K562 (cell line): Measurements from ENCODE around the gene GULP1. TPM values are rescaled to one million over a fixed set of nuclear protein-coding genes. Genes with fewer than 3 reads are reported as not detected.

ENCODE experiments used
- ATAC-seq: fragments of 200-7000 bp; cut with Tn5 transposase; 3 replicates; pipeline ENCODE4 v1.9.1; 2020; ENCODE audit warnings: moderate library complexity
- BruUV-seq: library from RNA; stranded (reverse); fragments of 400-500 nt; replicated peaks from 2 replicates; lab custom pipeline; 2021; lab: Mats Ljungman, UMichigan
- CTCF ChIA-PET: fragments of 300-600 bp; formaldehyde crosslinking; extraction: SDS; loops from one replicate; lab custom pipeline; 2021; ENCODE audit warnings: low intra/inter-chr PET ratio; lab: Yijun Ruan, JAX
- POLR2A ChIA-PET: fragments of 300-600, 350-650 bp; sonication (Branson Sonifier 250); formaldehyde crosslinking; extraction: SDS; loops from one replicate; lab custom pipeline; 2021; ENCODE audit warnings: antibody characterized with exemption, inconsistent platforms; lab: Yijun Ruan, JAX
- DNase-seq, 4 experiments: peaks; one replicate each; pipeline versions ENCODE4 v3.0.0 to v3.0.0-alpha.2; 2011 to 2018; ENCODE audit warnings: low spot score in 3 of 4, mixed read lengths in 3 of 4; ENCODE audit errors: extremely low read depth in 1 of 4
- FAIRE-seq: peaks from 2 replicates; lab custom pipeline; 2011; peaks lifted over from hg19 to GRCh38; lab: Jason Lieb, UNC
- H2AFZ ChIP-seq: 2 replicates; pipeline ENCODE4 v1.6.0; 2011; ENCODE audit warnings: low read depth, low read length, control low read depth, inconsistent platforms
- H3K27ac ChIP-seq: fragments of 200-600 bp; 3 replicates; pipeline ENCODE4 v1.8.0; 2011; ENCODE audit warnings: low read depth, mild to moderate bottlenecking, control low read depth, inconsistent platforms, low read length, moderate library complexity, mixed read lengths; ENCODE audit errors: extremely low read depth
- H3K27me3 ChIP-seq, 2 experiments: fragments of 300-600 bp in 1 of 2; 2 replicates in 1 of 2; 3 replicates in 1 of 2; pipeline versions ENCODE4 v1.6.0 to v1.8.0; 2011; ENCODE audit warnings: inconsistent platforms in 2 of 2, low read length in 2 of 2, mild to moderate bottlenecking in 1 of 2, mixed read lengths in 1 of 2, moderate library complexity in 1 of 2; ENCODE audit not compliant: control insufficient read depth in 2 of 2, insufficient read depth in 2 of 2
- H3K36me3 ChIP-seq: fragments of 300-600 bp; 3 replicates; pipeline ENCODE4 v1.8.0; 2011; ENCODE audit warnings: mild to moderate bottlenecking, low read length, inconsistent platforms; ENCODE audit not compliant: control insufficient read depth, insufficient read depth
- H3K4me1 ChIP-seq, 2 experiments: fragments of 200-600 bp in 1 of 2; replicated peaks in 1 of 2; 2 replicates in 1 of 2; 3 replicates in 1 of 2; pipeline versions ENCODE4 v1.5.1 to v1.8.0; 2011; ENCODE audit warnings: inconsistent platforms in 2 of 2, low read length in 2 of 2, mild to moderate bottlenecking in 1 of 2, mixed read lengths in 1 of 2, moderate library complexity in 1 of 2; ENCODE audit not compliant: control insufficient read depth in 2 of 2, insufficient read depth in 2 of 2
- H3K4me2 ChIP-seq: 2 replicates; pipeline ENCODE4 v1.6.1; 2011; ENCODE audit warnings: low read length, control low read depth, inconsistent platforms, mixed read lengths; ENCODE audit not compliant: insufficient read depth
- H3K4me3 ChIP-seq: fragments of 200-600 bp; sonication (generic), shearing (Covaris generic); 2 replicates; pipeline ENCODE4 v1.5.1; 2016; ENCODE audit warnings: control low read depth, inconsistent platforms
- H3K79me2 ChIP-seq: fragments of 200-600 bp; 3 replicates; pipeline ENCODE4 v1.8.0; 2011; ENCODE audit warnings: low read length, inconsistent platforms; ENCODE audit not compliant: control insufficient read depth, insufficient read depth
- H3K9ac ChIP-seq, 2 experiments: 2 replicates each; pipeline versions ENCODE4 v1.6.0 to v1.6.1; 2011; ENCODE audit warnings: low read depth in 2 of 2, low read length in 2 of 2, control low read depth in 1 of 2, inconsistent platforms in 1 of 2, mild to moderate bottlenecking in 1 of 2, mixed read lengths in 1 of 2; ENCODE audit not compliant: insufficient read depth in 1 of 2
- H3K9me1 ChIP-seq: one replicate; pipeline ENCODE4 v1.6.0; 2011; ENCODE audit warnings: inconsistent platforms, mild to moderate bottlenecking, low read length, moderate library complexity; ENCODE audit not compliant: control insufficient read depth, insufficient read depth
- H3K9me3 ChIP-seq: replicated peaks from 2 replicates; pipeline ENCODE4 v1.5.1; 2011; ENCODE audit warnings: low read depth, low read length, inconsistent platforms; ENCODE audit not compliant: control insufficient read depth, insufficient read depth
- H4K20me1 ChIP-seq: replicated peaks from 2 replicates; pipeline ENCODE4 v1.6.1; 2011; ENCODE audit warnings: low read length, inconsistent platforms, mixed read lengths; ENCODE audit not compliant: control insufficient read depth, insufficient read depth
- ARID1B ChIP-seq: fragments of 450-650 bp; IDR thresholded peaks from 2 replicates; pipeline ENCODE4 v1.6.1; 2016; ENCODE audit warnings: antibody characterized with exemption, mild to moderate bottlenecking, inconsistent platforms
- JUND ChIP-seq, 2 experiments: IDR thresholded peaks; 2 replicates in 1 of 2; 3 replicates in 1 of 2; pipeline ENCODE4 v1.6.1; 2011; ENCODE audit warnings: borderline replicate concordance in 2 of 2, low read depth in 2 of 2, low read length in 2 of 2, improper control_type of control experiment in 1 of 2, missing biosample characterization in 1 of 2, missing genetic modification characterization in 1 of 2, missing genetic modification reagents in 1 of 2
- KDM5B ChIP-seq: fragments of 200-600 bp; sonication (generic); IDR thresholded peaks from 2 replicates; pipeline ENCODE4 v1.6.1; 2012; ENCODE audit warnings: low read depth, mild to moderate bottlenecking, moderate library complexity, low read length, control low read depth, inconsistent platforms; ENCODE audit not compliant: insufficient replicate concordance
- MAFK ChIP-seq: IDR thresholded peaks from 2 replicates; pipeline ENCODE4 v1.6.1; 2011; ENCODE audit warnings: low read length, improper control_type of control experiment
- MIER1 ChIP-seq: fragments of 450-650 bp; IDR thresholded peaks from 2 replicates; pipeline ENCODE4 v1.6.1; 2016; ENCODE audit warnings: antibody characterized with exemption, mild to moderate bottlenecking, low read depth
- NCOA4 ChIP-seq: fragments of 450-650 bp; IDR thresholded peaks from 2 replicates; pipeline ENCODE4 v1.6.1; 2018; ENCODE audit warnings: mild to moderate bottlenecking; ENCODE audit not compliant: partially characterized antibody
- NR2C2 ChIP-seq, 2 experiments: fragments of 200-800 bp in 1 of 2; sonication (Bioruptor generic) in 1 of 2; sonication (generic) in 1 of 2; formaldehyde crosslinking in 1 of 2; IDR thresholded peaks; 2 replicates each; pipeline versions ENCODE4 v1.6.1 to v1.8.0; 2016 to 2022; ENCODE audit warnings: mild to moderate bottlenecking in 1 of 2, missing compliant biosample characterization in 1 of 2, missing genetic modification characterization in 1 of 2, missing genetic modification reagents in 1 of 2
- POLR2AphosphoS2 ChIP-seq: IDR thresholded peaks from 2 replicates; pipeline ENCODE4 v1.6.1; 2012; ENCODE audit warnings: low read length, improper control_type of control experiment
- POLR2G ChIP-seq: fragments of 200-400 bp; formaldehyde crosslinking; IDR thresholded peaks from 2 replicates; pipeline ENCODE4 v1.6.1; 2017; ENCODE audit warnings: low read depth, mild to moderate bottlenecking, antibody characterized with exemption, low read length, moderate library complexity
- PURB ChIP-seq: sonication (generic); formaldehyde crosslinking; IDR thresholded peaks from 2 replicates; pipeline ENCODE4 v1.9.0; 2021; ENCODE audit warnings: low read depth, mild to moderate bottlenecking, missing genetic modification reagents
- RBM15 ChIP-seq: fragments of 200-400 bp; formaldehyde crosslinking; IDR thresholded peaks from 2 replicates; pipeline ENCODE4 v1.6.1; 2018; ENCODE audit warnings: mild to moderate bottlenecking, low read length, moderate library complexity; ENCODE audit not compliant: insufficient read depth
- RFX7 ChIP-seq: fragments of 250-450 bp; sonication (Bioruptor Pico); IDR thresholded peaks from 2 replicates; pipeline ENCODE4 v1.5.1; 2021; ENCODE audit warnings: mild to moderate bottlenecking
- ZBTB17 ChIP-seq: fragments of 450-650 bp; formaldehyde crosslinking; IDR thresholded peaks from 2 replicates; pipeline ENCODE4 v1.4.0; 2020; ENCODE audit warnings: mild to moderate bottlenecking
- ZFP1 ChIP-seq: fragments of 450-650 bp; formaldehyde crosslinking; IDR thresholded peaks from 2 replicates; pipeline ENCODE4 v1.4.0; 2020; ENCODE audit warnings: mild to moderate bottlenecking, mixed read lengths
- ZNF143 ChIP-seq: sonication (generic); formaldehyde crosslinking; IDR thresholded peaks from 2 replicates; pipeline ENCODE4 v1.9.0; 2022; ENCODE audit warnings: mild to moderate bottlenecking, missing genetic modification reagents
- ZNF668 ChIP-seq: fragments of 250-450 bp; sonication (Bioruptor Pico); IDR thresholded peaks from 2 replicates; pipeline ENCODE4 v1.8.0; 2022; ENCODE audit warnings: mild to moderate bottlenecking, inconsistent platforms
- WGBS: fragments of 100-300 bp; shearing (Covaris generic); methylation state at CpG from one replicate; pipeline ENCODE4 v1.1.6; 2016; ENCODE audit warnings: low coverage, mixed read lengths; ENCODE audit not compliant: insufficient coverage; ENCODE audit errors: missing lambda C conversion rate; 5-methylcytosine and 5-hydroxymethylcytosine counted together
- in situ Hi-C: fragments of 300-500 bp; cut with MboI; formaldehyde crosslinking; loops from 4 replicates; pipeline ENCODE4 v1.15.0; 2018; ENCODE audit warnings: inconsistent platforms, mixed read lengths
- intact Hi-C: fragments of 100-400 bp; cut with micrococcal nuclease; formaldehyde crosslinking; loops from 2 replicates; pipeline ENCODE4 v1.14.2; 2022
- polyA plus RNA-seq, 8 experiments: library from polyadenylated mRNA; depleted of rRNA in 4 of 8; stranded (reverse) in 5 of 8; unstranded in 3 of 8; fragments of >200 nt; fragmentation: Nextera tagmentation in 2 of 8; fragmentation: Illumina TruSeq in 1 of 8; extraction: Ambion mirVana in 2 of 8; extraction: Trizol in 1 of 8; gene quantifications; 2 replicates each; pipeline versions ENCODE4 v1.2.1 to v1.2.3, GENCODE V29; 2011 to 2014; ENCODE audit warnings: inconsistent platforms in 1 of 8, missing spikeins in 1 of 8
- total RNA-seq, 7 experiments: library from RNA; depleted of rRNA in 6 of 7; stranded (reverse); fragments of >200 nt in 6 of 7; fragmentation: Illumina TruSeq in 2 of 7; extraction: Trizol in 2 of 7; gene quantifications; 2 replicates each; pipeline versions ENCODE4 v1.2.1 to v1.2.3, GENCODE V29; 2011 to 2021; ENCODE audit warnings: low replicate concordance in 1 of 7
- TF ChIP-seq, protein P1 (sequence below): sonication (generic); formaldehyde crosslinking; IDR thresholded peaks from 2 replicates; pipeline ENCODE4 v1.4.0; 2020; ENCODE audit warnings: mild to moderate bottlenecking, missing genetic modification reagents

Gene GULP1
- total and polyA plus RNA-seq, 9 of the 15 experiments (the other 6 are each of a cell fraction or from before 2014, with no cell fraction given), result 8.5 to 25.3 (median 19.5) TPM

DNA sequence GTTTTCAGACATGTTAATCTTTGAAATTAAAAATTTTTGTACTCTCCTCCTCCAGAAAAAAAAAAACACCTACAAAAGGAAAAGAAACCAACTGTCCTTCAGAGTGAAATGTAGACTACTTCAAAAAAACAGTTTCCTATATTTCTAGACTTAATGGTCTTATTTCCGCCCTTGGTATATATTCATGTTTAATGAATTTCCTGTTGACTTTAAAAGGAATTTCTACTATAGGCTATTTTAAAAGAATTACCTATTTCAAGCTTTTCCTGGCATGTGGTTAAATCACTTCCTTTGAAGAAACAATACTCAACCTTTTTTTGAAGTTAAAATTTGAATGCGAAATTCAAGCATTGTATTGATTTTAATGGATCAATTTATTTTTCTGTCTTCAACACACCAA is 29.2 kb downstream of the GULP1 start (continued):
- TF ChIP-seq MIER1 (no peak), PURB (CRISPR knock-in tag) (no peak), NR2C2 (CRISPR knock-in tag; IDR thresholded peaks at IDR 0.05) (no peak), NR2C2 (tag; IDR thresholded peaks at IDR 0.05) (no peak)
- TF ChIP-seq, all 486 proteins: peak for 0

DNA sequence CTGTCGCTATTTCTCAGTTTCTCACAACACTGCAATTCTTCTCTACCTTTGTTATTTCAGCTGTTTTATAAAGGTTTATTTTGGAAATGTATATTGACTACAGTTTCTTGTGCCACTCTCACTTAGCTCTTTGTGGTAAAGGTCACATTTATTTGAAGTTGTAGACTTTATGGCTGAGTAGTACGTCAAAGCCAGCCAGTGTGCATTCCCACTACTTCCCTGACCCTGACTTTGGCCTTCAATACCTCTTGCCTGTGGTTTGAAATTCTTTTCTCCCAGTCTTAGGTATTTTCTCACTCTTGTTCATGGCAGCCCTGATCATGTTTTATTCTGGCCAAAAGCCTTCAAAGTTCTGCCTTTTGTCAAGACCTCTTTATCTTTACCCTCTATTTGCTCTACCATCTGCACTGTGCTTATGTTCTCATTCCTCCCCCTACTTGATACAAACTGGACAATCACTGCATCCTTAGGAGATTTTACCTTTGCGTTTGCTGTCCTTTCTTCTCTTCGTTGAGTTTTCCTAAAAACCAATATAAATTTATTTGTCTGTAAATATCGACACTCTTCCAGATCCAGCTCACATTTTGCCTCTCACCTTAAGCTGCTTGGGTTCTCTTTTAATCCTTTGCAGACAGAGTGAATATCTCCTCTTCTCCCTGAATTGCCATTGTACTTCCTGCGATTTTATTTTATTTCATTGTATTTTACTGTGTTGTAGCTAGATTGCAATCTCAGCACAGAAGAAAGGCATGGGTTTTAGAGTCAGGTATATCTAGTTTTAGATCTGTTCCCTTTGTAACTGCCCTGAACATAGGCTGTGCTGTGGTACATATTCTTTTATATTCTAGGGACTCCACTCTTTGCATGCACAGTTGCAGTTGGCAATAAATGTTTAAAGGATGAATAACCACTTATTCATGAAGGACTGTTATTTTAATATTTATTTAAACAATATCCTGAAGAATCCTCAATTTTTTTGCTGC is 31.2 kb downstream of the GULP1 start:
- H3K27ac ChIP-seq, result no peak overlapping the region
- H3K9me1 ChIP-seq, result no peaks in the 10 kb centered on the region
- H3K9me3 ChIP-seq, result no peaks in the 10 kb centered on the region
- DNase-seq (no peak), FAIRE-seq (no peak), ATAC-seq (no peak; the same call in 2 of the 3 replicates)
- H3K36me3 ChIP-seq, result no peaks in the 10 kb centered on the region
- no peaks in the 10 kb centered on the region for H3K27me3 ChIP-seq
- intact Hi-C loops, result loop anchor here (2.0 kb wide), 1 partner anchor 28 kb away; no protein-coding TSS in a partner anchor
- WGBS, result 62% methylated on average over 6 of the region's 6 CpGs
- H3K9ac ChIP-seq, result no peak overlapping the region
- BruUV-seq, result no TSS peak
- peaks cover 36% of the 10 kb centered on the region for H3K79me2 ChIP-seq
- POLR2A ChIA-PET, result interaction anchor here (0.6 to 1.2 kb wide), 2 partner anchors 25 to 30 kb away, joined by 4 read pairs; no protein-coding TSS in a partner anchor
- no peak overlapping the region for H2AFZ ChIP-seq
- no peak overlapping the region for H3K4me2 ChIP-seq
- in situ Hi-C loops, result no loop called here
- no peaks in the 10 kb centered on the region for H4K20me1 ChIP-seq
- H3K4me3 ChIP-seq, result no peak overlapping the region
- peaks cover 6 to 11% of the 10 kb centered on the region in 2 experiments; a peak in 4 of 5 replicates for H3K4me1 ChIP-seq
- CTCF ChIA-PET, result no interaction called here
- TF ChIP-seq ZNF668 (CRISPR knock-in tag) (no peak), JUND (IDR thresholded peaks at IDR 0.05; ENCODE audit: borderline replicate concordance, low read depth, low read length) (no peak), JUND (tag; IDR thresholded peaks at IDR 0.05; ENCODE audit: borderline replicate concordance, low read depth, low read length) (no peak), ARID1B (no peak), ZFP1 (CRISPR knock-in tag) (no peak), ZNF143 (CRISPR knock-in tag) (no peak), ZBTB17 (CRISPR knock-in tag) (no peak), POLR2AphosphoS2 (no peak), NR2C2 (CRISPR knock-in tag; IDR thresholded peaks at IDR 0.05) (no peak), NR2C2 (tag; IDR thresholded peaks at IDR 0.05) (no peak), NCOA4 (no peak), POLR2G (no peak), MAFK (no peak), RBM15 (no peak), KDM5B (no peak), RFX7 (no peak)
- TF ChIP-seq, protein P1, sequence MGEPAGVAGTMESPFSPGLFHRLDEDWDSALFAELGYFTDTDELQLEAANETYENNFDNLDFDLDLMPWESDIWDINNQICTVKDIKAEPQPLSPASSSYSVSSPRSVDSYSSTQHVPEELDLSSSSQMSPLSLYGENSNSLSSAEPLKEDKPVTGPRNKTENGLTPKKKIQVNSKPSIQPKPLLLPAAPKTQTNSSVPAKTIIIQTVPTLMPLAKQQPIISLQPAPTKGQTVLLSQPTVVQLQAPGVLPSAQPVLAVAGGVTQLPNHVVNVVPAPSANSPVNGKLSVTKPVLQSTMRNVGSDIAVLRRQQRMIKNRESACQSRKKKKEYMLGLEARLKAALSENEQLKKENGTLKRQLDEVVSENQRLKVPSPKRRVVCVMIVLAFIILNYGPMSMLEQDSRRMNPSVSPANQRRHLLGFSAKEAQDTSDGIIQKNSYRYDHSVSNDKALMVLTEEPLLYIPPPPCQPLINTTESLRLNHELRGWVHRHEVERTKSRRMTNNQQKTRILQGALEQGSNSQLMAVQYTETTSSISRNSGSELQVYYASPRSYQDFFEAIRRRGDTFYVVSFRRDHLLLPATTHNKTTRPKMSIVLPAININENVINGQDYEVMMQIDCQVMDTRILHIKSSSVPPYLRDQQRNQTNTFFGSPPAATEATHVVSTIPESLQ (CRISPR knock-in tag), result no peak
